Tongue (tissue), 2 donors: ENCODE measurements around the gene SLC6A6. TPM values are rescaled to one million over a fixed set of nuclear protein-coding genes. Genes with fewer than 3 reads are reported as not detected.
"Not testable (repeated sequence)": the region's sequence is repeated elsewhere in the genome, so short reads cannot be mapped to it uniquely, and the experiment has no call there.

Experiments used
- DNase-seq: peaks from one replicate; pipeline ENCODE4 v3.0.0-alpha.2; 2015
- total RNA-seq: library from RNA; depleted of rRNA; stranded (reverse); fragments of >200 nt; gene quantifications from one replicate; pipeline ENCODE4 v1.2.3, GENCODE V29; 2014

The SLC6A6 gene
- total RNA-seq, 1 donor from 2014 or later, result 19.8 TPM

DNA sequence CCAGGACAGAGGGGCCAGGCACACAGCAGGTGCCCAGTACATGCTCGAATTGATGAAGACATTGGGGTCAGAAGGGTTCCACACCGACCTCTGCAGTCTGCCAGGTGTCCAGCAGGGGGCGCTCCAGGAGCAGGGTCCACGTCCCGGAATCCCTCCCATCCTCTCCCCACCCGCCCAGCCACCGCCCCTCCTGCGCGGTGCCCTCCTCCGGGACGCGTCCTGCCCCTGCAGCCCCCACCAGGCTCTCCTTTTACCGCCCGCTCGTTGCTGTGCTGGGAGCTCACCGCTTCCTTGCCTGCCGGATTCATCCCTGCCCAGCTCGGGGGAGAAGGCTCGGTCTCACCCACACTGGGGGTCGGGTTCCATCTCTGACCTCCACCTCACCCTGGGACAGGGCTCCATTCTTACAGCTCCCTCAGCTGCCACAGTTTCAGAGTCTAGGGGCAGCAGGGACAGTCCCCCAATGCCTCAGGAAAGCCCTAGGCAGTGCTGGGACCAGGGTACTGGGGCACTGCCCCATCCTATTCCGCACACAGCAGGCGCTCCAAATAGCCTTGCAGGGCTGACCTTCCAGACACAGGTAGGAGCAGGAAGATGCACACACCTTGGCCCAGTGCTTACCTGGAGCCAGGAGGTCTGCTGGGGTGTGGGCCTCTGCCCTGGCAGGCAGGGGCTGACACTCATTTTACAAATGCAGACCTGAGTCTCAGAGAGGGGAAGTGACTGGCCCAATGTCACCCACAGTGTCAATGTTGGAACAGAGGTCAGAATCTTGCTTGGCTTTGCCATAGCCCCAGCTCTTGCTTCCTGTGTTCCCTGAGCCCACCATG lies 106.8 kb downstream of the SLC6A6 start:
- peak; percentile 78 for DNase-seq

DNA sequence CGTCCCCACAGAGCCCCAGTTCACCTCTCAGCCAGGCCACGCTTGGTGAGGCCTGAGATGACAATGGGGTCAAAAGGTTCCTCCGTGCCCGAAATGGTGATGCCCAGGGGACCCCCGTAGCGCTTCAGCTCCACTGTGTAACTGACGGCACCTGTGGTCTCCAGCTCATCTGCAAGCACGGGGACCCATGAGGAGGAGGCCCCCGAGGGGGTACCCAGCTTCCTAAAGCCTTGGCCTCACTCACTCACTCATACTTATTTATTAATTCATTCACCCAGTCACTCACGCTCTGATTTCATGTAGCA lies 107.3 kb downstream of the SLC6A6 start:
- DNase-seq, result no peak

DNA sequence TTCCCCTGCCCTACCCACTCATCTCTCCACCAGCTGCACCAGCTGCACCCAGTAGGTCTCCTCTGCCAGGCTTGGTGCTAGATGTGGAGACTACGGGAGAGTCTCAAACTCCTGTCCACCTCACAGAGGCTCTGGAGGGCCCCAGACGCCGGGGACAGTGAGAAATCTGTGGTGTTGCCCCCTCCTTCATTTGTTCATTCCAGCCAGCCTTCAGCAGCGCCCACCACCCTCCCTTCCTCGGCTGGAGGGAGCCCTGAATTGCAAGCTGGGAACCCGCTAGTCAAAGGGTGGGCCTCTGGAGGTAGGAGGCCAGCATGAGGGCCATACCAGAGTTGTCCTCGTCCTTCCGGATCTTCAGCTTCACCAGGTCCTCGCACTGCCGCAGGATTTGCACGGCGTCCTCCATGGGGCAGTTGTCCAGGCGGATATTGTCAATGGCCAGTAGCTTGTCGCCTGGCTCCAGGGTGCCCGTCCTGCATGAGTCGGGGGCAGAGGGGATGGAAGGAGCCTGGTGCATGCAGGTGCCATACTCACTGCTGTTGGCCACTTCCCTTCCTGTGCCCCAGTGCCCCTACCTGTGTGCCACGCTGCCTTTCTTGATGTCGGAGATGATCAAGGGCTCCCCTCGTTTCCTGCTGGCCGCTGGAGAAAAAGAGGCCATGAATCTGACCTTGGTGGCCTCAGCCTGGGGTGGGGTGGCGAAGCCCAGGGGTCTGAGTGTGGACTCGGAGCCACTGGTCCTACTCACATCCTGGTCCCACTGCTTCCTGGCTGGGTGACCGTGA lies 108.6 kb downstream of the SLC6A6 start:
- DNase-seq, result no peak

DNA sequence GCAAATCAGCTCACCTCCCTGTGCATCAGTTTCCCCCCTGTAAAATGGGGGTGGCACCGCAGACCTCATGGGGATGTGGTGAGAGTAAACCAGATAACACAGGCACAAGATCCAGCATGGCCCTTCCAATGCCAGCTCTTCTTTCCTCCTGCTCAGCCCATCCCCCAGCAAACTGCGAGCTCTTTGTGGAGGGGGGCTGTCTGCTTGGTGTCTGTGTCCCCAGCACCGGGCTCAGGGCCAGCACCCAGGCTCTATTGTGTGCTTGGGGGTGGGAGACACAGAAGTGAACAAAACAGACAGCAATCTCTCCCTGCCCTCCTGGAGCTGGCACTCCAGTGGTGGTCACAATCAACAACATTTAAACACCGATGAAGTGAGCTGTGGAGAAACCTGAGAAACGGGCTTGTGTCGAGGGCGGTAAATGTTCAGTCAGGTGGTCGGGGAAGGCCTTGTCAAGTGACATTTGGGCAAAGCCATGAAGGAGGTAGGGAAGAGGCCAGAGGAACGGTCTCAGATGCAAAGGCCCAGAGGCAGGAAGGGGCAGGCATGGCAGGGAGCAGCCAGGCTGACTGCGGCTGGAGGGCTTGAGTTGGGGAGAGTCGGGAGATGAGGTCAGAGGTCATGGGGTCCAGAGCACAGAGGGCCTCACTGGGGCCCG lies 109.3 kb downstream of the SLC6A6 start:
- DNase-seq, result no peak

DNA sequence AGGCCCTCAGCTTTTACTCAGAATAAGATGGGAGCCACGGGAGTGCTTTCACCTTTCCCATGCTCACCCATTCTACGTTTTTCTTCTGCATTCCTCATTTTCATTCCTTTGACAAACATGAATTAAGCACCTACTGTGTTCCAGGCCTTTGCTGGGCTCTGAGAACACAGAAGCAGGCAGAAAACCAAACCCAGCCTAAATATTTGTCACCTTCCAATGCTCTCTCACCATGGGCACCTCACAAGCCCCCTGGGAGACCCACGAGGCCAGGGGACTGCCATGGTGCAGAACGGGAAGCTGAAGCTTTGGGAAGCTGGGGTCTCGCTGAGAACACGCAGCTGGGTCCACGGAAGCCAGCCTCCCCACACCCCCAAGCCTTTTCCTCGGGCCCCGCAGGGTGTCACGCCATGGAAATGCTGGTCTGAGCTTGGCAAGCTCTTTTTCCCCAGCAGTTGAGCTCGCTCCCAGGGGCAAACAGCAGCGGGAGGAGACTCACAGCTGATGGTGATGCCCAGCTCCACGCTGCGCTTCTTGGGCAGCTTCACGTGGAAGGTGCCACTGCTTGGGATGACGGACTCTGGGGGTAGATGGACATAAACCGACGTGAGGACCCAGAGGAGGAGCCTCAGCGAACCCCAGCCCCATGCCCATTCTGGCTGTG lies 110.0 kb downstream of the SLC6A6 start:
- DNase-seq, result no peak

DNA sequence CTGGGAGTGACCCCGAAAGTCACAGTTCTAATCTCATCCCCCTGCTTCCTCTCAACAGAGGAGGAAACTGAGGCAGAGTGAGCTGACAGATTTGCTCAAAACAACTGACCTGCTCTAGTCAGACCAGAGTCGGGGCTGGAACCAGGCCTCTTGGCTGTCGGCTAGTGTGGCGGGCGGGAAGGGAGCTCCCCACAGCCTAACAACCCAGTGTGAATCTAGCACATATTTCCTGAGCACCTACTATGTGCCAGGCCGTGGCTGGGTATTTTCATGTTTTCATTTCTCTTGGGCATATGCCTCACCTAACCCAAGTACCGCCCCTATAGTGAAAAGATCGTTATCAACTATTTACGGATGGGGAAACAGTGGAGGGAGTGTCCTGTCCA lies 110.5 kb downstream of the SLC6A6 start:
- DNase-seq, result no peak

DNA sequence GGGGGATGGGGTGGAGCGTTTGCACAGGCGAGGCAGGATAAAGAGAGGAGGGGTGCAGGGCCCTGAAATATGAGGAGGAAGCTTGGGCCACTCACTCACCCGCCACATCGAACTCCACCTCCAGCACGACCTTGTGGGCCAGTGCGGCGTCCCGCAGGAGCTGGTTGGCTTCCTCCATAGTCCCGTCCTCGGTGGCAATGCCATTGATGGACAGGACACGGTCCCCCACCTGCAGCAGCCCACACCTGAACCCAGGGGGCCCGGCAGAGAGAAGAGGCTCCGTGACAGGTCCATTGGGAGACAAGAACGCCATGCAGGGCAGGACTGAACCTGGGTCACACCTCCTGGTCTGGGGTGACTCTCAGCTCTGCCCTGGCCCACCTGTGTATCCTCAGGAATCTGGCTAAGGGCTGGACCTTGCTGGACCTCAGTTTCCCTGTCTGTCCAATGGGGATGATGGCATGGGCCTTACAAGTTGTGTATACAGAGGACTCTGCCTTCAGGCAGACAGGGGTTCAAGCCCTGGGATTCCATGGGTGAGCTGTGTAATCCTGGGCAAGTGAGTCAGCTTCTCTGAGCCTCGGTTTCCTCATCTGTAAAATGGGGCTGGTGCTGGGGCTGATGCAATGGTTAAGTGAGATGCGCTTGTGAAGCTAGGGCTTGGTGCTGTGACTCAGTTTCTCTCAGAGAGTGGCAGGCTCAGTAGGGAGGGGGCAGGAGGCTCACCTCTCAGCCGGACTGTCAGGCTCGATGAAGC lies 111.3 kb downstream of the SLC6A6 start:
- DNase-seq, result no peak

DNA sequence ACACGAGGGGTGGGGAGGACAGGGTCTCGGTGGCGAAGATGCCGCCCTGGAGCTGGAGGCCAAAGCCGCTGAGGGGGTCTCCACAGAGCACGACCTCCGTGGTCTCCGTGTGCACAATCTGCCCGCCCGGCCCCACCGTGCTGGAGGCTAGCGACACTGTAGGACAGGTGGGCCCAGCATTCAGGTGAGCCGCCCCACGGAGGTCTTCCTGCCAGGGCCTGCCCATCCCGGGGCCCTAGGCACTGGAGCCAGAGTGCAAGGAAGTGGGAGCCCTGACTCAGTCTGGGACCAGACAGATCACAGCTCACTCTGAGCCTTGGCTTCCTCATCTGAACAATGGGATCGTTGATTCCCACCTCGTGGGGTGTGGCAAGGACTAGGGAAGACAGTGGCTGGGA lies 111.9 kb downstream of the SLC6A6 start:
- no peak for DNase-seq

DNA sequence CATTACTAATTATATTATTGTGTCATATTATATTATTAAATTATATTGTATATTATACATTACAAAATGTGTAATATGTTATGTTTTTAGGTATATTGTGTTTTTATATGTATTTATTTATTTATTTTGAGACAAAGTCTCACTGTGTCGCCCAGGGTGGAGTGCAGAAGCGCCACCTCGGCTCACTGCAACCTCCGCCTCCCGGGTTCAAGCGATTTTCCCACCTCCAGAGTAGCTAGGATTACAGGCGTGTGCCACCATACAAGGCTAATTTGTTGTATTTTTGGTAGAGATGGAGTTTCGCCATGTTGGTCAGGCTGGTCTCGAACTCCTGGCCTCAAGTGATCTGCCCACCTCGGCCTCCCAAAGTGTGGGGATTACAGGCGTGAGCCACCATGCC lies 113.1 kb downstream of the SLC6A6 start:
- not testable (repeated sequence) for DNase-seq

DNA sequence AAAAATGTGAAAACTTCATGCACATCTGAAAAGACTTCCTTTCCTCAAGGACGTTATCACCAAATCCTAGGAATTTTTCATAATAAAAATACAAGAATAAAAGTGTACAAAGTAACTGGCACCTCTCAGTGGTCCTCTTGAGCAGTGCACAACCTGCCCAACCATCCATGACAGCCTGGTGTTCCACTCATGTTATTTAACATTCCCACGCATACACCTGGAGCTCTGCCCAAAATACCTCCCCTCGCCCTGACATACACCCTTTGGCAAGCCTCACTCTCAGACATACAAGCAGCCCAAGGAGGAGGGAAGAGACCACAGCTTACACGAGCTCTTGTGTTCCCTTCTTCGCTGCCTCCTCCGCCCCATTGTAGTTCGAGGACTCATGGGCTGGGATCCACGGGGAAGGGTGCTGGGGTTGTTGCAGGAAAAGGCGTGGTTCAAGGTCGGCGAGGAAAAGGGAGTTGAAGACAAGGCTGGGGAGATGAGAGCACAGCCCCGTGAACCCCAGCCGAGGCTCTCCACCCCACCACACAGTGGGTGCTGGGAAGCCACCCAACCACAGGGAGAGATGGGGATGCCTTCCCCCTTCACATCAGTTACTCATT lies 114.4 kb downstream of the SLC6A6 start:
- DNase-seq, result no peak

DNA sequence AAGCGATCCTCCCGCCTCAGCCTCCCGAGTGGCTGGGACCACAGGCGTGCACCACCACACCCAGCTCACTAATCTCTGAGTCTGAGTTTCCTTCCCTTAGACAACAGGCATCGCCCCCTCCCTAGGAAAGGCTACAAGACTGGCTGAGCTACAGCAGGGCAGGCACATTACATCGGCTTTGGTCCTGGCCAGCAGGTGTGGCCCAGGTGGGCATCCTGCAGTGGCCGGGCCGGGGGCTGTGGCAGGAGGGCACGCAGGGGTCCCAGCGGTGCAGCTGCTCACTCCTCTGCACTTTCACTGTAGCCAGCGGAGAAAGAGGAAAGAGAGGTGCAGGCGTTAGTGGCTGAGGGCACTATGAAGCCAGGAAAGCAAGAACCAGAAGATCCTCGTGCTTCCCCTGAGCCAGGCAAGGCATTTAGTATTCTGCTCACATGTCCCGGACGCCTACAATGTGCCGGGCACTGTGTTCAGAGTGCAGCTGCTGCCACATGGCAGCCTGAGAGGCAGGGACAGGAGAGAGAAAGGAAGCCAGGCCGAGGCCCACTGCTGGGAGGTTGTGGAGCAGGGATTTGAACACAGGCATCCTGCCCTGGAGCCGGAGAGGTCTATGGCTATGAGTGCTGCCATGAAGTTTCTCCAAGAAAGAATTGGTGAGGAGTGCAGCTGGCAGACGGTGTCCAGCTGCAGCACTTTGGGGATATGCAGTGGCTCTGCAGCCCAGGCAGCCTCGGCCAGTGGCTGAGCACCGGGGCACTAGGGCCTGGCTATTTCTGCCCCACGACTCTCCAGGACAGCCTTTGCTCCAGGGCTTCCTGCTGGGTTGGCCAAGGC lies 115.4 kb downstream of the SLC6A6 start:
- DNase-seq, result no peak

DNA sequence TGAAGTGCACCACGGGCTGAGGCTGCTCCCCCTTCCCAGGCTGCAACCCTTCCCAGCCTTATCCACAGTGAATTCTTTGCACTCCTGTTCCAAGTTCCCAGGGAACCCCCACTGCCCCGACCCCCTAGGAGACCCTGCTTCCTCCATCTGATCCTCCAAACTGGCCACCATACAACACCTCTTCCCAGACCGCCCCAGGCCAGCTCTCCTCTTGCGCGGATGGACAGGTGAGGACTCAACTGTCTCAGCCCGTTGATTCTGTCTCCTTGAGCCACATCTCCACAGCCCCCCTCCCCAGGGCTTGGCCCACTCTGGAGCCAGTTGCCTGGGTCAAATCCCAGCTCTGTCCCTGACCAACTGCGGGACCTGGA lies 116.0 kb downstream of the SLC6A6 start:
- no peak for DNase-seq

DNA sequence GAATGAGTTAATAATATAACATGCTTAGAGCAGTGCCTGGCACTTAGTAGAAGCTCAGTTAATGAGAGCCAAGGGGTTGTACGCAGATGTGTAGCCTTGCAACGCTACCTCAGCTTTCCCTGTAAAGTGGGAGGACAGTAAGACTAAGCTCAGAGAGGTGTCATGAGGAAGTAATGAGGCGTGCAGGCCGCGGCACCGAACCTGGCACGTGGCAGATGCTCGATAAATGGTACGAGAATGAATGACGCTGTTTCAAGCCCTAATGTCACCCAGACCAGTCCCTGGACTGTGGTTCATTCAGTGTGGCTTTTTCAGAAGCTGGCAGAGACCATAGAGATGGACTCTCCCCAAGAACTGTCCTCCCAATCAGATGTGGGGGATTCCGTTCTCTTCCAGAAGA lies 116.5 kb downstream of the SLC6A6 start:
- DNase-seq, result no peak

DNA sequence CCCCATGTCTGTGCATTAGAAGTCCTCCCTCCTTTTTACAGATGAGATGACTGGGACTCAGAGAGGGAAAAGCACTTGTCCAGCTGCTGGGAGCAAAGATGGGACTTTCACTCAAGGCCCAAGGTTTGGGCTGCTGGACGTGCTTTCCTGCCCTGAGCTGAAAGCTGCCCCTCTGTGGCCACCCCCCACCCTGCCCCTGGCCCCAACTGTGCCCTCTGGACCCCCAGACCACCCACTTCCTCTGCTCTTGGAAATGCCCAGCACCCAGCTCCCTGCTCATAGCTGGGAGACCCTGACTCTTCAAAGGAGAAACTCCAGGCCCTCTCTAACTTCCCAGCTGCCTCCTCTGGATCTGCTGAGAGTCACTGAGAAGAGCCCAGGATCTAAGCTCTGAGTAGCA lies 117.0 kb downstream of the SLC6A6 start:
- no peak for DNase-seq

DNA sequence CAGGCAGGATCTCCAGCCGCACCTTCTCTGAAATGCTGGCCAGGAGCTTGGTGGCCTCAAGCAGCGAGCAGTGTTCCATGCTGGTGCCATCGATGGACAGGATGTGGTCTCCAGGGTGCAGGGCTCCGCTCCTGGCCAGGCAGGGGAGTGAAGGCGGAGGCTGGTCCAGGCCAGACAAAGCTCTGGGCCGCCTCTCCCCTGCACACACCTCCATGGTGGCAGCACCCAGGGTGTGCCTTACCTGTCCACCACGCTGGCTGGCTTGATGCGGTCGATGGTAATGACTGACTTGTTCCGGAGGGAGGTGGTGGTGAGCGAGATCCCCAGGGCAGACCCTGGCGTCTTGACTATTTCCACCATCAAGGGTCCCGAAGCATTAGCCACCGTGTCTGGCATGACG lies 117.7 kb downstream of the SLC6A6 start:
- no peak for DNase-seq

DNA sequence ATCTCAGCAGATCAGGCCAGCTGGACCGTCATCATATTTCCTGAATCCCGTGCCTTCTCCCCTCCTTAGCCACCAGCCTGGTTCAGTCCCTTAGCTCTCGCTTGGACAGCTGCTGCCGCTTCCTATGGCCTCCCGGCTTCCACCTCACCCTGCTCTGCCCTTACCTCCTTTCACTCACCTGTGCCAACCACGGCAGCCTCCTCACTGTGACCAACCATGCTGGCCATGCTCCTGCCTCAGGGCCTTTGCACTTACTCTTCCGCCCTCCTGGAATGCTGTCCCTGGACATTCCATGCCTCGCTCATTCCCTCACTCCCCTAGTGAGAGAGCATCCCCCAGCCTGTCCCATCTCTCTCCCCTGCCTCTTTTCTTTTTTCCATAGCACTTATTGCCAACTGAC lies 118.6 kb downstream of the SLC6A6 start:
- no peak for DNase-seq

DNA sequence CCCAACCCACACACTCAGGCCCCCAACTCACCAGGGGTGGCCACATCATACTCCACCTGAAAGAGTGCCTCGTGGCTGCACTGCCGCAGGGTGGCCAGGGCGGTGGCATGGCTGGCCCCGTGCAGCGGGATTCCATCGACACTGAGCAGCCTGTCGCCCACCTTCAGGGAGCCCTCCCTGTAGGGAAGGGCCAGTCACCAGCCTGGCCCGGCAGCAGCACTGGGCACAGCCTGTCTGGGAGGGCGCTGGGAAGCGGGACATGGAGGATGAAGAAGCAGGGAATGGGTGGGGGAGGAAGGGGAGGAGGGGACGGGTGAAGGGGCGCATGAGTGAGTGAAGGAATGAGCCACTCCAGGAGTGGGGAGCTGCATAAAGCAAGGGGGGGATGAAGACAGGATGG lies 119.2 kb downstream of the SLC6A6 start:
- no peak for DNase-seq

DNA sequence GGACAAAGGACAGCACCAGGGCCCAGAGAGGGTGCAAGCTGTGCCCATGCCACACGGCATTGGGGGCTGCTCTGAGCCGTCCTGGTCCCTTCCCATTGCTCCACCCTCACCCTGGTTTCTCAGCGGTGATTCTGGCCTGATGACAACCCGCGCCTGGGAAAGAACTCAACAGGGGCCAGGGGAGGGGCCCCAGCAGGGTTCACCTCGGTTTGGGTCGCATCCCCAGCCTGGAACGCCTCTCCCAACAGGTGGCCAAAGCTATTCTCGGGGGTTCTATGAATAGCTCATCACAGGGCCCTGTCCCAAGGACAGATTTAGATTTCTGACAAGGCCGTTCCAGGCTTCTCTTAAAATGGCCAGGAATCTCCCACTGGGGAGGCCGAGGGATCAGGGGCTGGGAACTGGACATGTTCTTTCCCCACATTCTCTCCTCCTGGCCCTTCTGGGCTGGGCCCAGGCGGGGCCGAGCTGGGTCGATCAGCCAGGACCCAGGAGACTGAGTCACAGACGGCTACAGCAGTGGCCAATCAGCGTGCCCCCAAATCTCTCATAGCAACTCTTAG lies 119.8 kb downstream of the SLC6A6 start:
- DNase-seq, result peak; percentile 83

DNA sequence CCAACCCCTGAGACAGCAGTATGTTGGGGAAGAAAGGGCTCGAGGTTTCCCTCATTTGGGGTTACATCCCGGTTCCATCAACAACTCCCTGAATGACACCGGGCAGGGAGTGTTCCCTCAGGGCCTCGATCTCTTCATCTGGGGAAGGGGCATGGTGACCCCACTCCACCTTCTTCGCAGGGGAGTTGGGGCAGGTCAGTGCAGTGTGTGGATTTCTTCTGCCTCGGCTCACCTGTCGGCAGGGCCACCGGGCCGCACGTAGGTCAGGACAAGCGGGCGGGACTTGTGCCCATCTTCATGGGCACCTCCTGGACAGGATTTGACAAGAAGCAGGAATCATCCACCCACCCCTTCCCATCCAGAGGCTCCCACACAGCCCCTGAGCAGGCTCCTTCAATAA lies 120.4 kb downstream of the SLC6A6 start:
- DNase-seq, result no peak

DNA sequence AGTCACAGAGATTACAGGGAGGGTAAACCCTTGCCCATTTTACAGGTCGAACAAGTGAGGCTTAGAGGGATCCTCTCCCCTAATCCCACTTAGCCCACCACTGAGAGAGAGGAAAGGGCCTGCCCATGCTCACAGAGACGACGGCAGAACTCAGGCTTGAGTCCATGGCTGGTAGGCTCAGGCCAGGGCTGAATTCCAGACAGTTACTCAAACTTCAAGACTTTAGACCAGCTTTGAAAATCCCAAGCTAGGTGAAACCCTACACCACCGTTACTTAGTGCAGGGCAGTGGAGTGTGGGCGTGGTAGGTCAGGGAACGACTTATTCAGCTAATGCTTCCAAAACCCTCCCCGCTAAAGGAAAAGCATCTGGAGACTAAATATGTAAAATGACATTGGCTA lies 121.4 kb downstream of the SLC6A6 start:
- peak; percentile 40 for DNase-seq
